Panc1 (cell line): Measurements from ENCODE around the gene MACROD2. TPM values are rescaled to one million over a fixed set of nuclear protein-coding genes. Genes with fewer than 3 reads are reported as not detected.

Source experiments
- ATAC-seq: fragments of 200-7000 bp; cut with Tn5 transposase; 2 replicates; pipeline ENCODE4 v1.9.1; 2020; ENCODE audit warnings: mild to moderate bottlenecking, moderate library complexity
- BruUV-seq: library from RNA; stranded (reverse); fragments of 400-500 nt; replicated peaks from 2 replicates; lab custom pipeline; 2021; lab: Mats Ljungman, UMichigan
- CTCF ChIA-PET: fragments of 300-600 bp; sonication (Branson Sonifier 250); formaldehyde crosslinking; loops from one replicate; lab custom pipeline; 2022; ENCODE audit warnings: antibody characterized with exemption; lab: Charles Lee
- POLR2A ChIA-PET: fragments of 300-600 bp; sonication (Branson Sonifier 250); formaldehyde crosslinking; loops from one replicate; lab custom pipeline; 2022; ENCODE audit warnings: antibody characterized with exemption; lab: Charles Lee
- DNase-seq: peaks from one replicate; pipeline ENCODE4 v3.0.0-alpha.2; 2010; ENCODE audit warnings: low read depth, low spot score
- H3K27ac ChIP-seq: 2 replicates; pipeline ENCODE4 v1.5.1; 2011; ENCODE audit warnings: mild to moderate bottlenecking, low read length, inconsistent platforms
- H3K27me3 ChIP-seq: fragments of 200-500 bp; sonication (Bioruptor generic); 2 replicates; pipeline ENCODE4 v1.6.0; 2014; ENCODE audit warnings: low read length, inconsistent platforms; ENCODE audit not compliant: control insufficient read depth, insufficient read depth
- H3K36me3 ChIP-seq: fragments of 200-500 bp; sonication (Bioruptor generic); 2 replicates; pipeline ENCODE4 v1.5.1; 2014; ENCODE audit warnings: inconsistent platforms, mild to moderate bottlenecking, low read length, moderate library complexity; ENCODE audit not compliant: control insufficient read depth, insufficient read depth
- H3K4me1 ChIP-seq: 2 replicates; pipeline ENCODE4 v1.5.1; 2011; ENCODE audit warnings: inconsistent platforms, mild to moderate bottlenecking, low read length, moderate library complexity; ENCODE audit not compliant: control insufficient read depth, insufficient read depth
- H3K4me3 ChIP-seq, 2 experiments: 2 replicates each; pipeline ENCODE4 v1.5.1; 2011 to 2012; ENCODE audit warnings: low read depth in 2 of 2, low read length in 2 of 2, mild to moderate bottlenecking in 2 of 2, inconsistent platforms in 1 of 2, moderate library complexity in 1 of 2
- H3K9me3 ChIP-seq: fragments of 200-500 bp; sonication (Bioruptor generic); 2 replicates; pipeline ENCODE4 v1.5.1; 2014; ENCODE audit warnings: low read depth, mild to moderate bottlenecking, inconsistent platforms, low read length, moderate library complexity; ENCODE audit not compliant: control insufficient read depth, insufficient read depth
- CTCF ChIP-seq: fragments of 450-650 bp; IDR thresholded peaks from 2 replicates; pipeline ENCODE4 v1.5.1; 2017; ENCODE audit warnings: mild to moderate bottlenecking
- POLR2AphosphoS5 ChIP-seq: IDR thresholded peaks from 2 replicates; pipeline ENCODE4 v1.6.1; 2012; ENCODE audit warnings: mild to moderate bottlenecking, low read depth, low read length, moderate library complexity
- REST ChIP-seq, 2 experiments: IDR thresholded peaks; 2 replicates each; pipeline ENCODE4 v1.6.1; 2011 to 2012; ENCODE audit warnings: low read depth in 2 of 2, control low read depth in 1 of 2, low read length in 1 of 2, mild to moderate bottlenecking in 1 of 2, moderate library complexity in 1 of 2; ENCODE audit not compliant: insufficient read depth in 1 of 2
- SIN3A ChIP-seq: IDR thresholded peaks from 2 replicates; pipeline ENCODE4 v1.6.1; 2012; ENCODE audit warnings: low read depth, mild to moderate bottlenecking, low read length, moderate library complexity, borderline replicate concordance; ENCODE audit not compliant: insufficient read depth
- TCF7L2 ChIP-seq: IDR thresholded peaks from 2 replicates; pipeline ENCODE4 v1.6.1; 2011; ENCODE audit warnings: mild to moderate bottlenecking, low read depth, low read length, inconsistent platforms
- in situ Hi-C: cut with HindIII; loops from 2 replicates; pipeline ENCODE4 v1.10.0; 2016; ENCODE audit warnings: low sequenced_read_pairs, low pct_unique_long_range_greater_than_20kb
- intact Hi-C: fragments of 100-400 bp; cut with micrococcal nuclease; formaldehyde crosslinking; loops from one replicate; pipeline ENCODE4 v1.10.0; 2022; ENCODE audit not compliant: unreplicated experiment
- total RNA-seq: library from RNA; stranded (reverse); gene quantifications from one replicate; pipeline ENCODE4 v1.2.1, GENCODE V29; 2021; ENCODE audit not compliant: unreplicated experiment

MACROD2 gene
- total RNA-seq, 1 experiment from 2014 or later, result 1.2 TPM

- ChIA-PET CTCF (no interaction called here), POLR2A (no interaction called here)
- DNase-seq (no peak), ATAC-seq (no peak)
- no peaks in the 10 kb centered on the region for H3K9me3 ChIP-seq
- no TSS peak for BruUV-seq
- intact Hi-C loops, result no loop called here
- no peaks in the 10 kb centered on the region for H3K36me3 ChIP-seq
- H3K27ac ChIP-seq, result no peak overlapping the region
- in situ Hi-C loops, result no loop called here
- no peak for TF ChIP-seq SIN3A
- TF ChIP-seq CTCF, result no peak
- no peak for TF ChIP-seq TCF7L2
- no peak for TF ChIP-seq REST (IDR thresholded peaks at IDR 0.05; ENCODE audit: insufficient read depth in 1 of 2, low read depth in 2 of 2, low read length in 1 of 2)
- no peak overlapping the region for H3K4me3 ChIP-seq
- no peaks in the 10 kb centered on the region for H3K27me3 ChIP-seq
- no peaks in the 10 kb centered on the region for H3K4me1 ChIP-seq
These were observed 1584.4 kb downstream of the MACROD2 start for GRCh38 chr20:15579688-15580087.

- Histone ChIP-seq H3K9me3 (no peaks in the 10 kb centered on the region), H3K4me3 (no peak overlapping the region), H3K4me1 (no peaks in the 10 kb centered on the region), H3K27me3 (no peaks in the 10 kb centered on the region), H3K27ac (no peak overlapping the region), H3K36me3 (no peaks in the 10 kb centered on the region)
- intact Hi-C loops, result no loop called here
- in situ Hi-C loops, result no loop called here
- ATAC-seq, result no peak
- no peak for TF ChIP-seq TCF7L2
- no peak for TF ChIP-seq CTCF
- no peak for TF ChIP-seq REST (IDR thresholded peaks at IDR 0.05; ENCODE audit: insufficient read depth in 1 of 2, low read depth in 2 of 2, low read length in 1 of 2)
- TF ChIP-seq POLR2AphosphoS5, result no peak
- TF ChIP-seq SIN3A, result no peak
- CTCF ChIA-PET, result no interaction called here
- BruUV-seq, result no TSS peak
- no peak for DNase-seq
- POLR2A ChIA-PET, result no interaction called here
These were observed 1586.9 kb downstream of the MACROD2 start for GRCh38 chr20:15582146-15582760.
